IMR-90 (cell line): Measurements from ENCODE around the gene STAC2.

ENCODE experiments used
- CTCF ChIP-seq: conservative IDR thresholded peaks from 2 replicates; pipeline ENCODE4 v1.5.1; 2012; ENCODE audit warnings: mild to moderate bottlenecking, low read depth, low read length, improper control_type of control experiment
- ELK1 ChIP-seq: fragments of 150-350 bp; IDR thresholded peaks from 2 replicates; pipeline ENCODE4 v1.6.1; 2016; ENCODE audit warnings: low read depth, mild to moderate bottlenecking, low read length, moderate library complexity, borderline replicate concordance
- FOS ChIP-seq: fragments of 150-350 bp; IDR thresholded peaks from 2 replicates; pipeline ENCODE4 v1.6.1; 2016; ENCODE audit warnings: low read depth, low read length
- MAFK ChIP-seq: IDR thresholded peaks from 2 replicates; pipeline ENCODE4 v1.6.1; 2012; ENCODE audit warnings: low read depth, low read length, improper control_type of control experiment
- MXI1 ChIP-seq: IDR thresholded peaks from 2 replicates; pipeline ENCODE4 v1.6.1; 2012; ENCODE audit warnings: low read depth, mild to moderate bottlenecking, low read length, moderate library complexity, borderline replicate concordance
- POLR2A ChIP-seq: IDR thresholded peaks from 2 replicates; pipeline ENCODE4 v1.6.1; 2012; ENCODE audit warnings: mild to moderate bottlenecking, low read depth, low read length
- RAD21 ChIP-seq: IDR thresholded peaks from 2 replicates; pipeline ENCODE4 v1.6.1; 2012; ENCODE audit warnings: low read length, improper control_type of control experiment
- SMC3 ChIP-seq: fragments of 150-350 bp; IDR thresholded peaks from 2 replicates; pipeline ENCODE4 v1.6.1; 2016; ENCODE audit warnings: low read depth, mild to moderate bottlenecking, antibody characterized with exemption, low read length, moderate library complexity
- USF2 ChIP-seq: fragments of 150-350 bp; IDR thresholded peaks from 2 replicates; pipeline ENCODE4 v1.6.1; 2017; ENCODE audit warnings: mild to moderate bottlenecking, antibody characterized with exemption, low read length, low read depth

GRCh38 chr17:39200070-39200879, 25.5 kb downstream of the STAC2 start, which contains the start of gene RPL19:
- TF ChIP-seq CTCF: no peak
- peak; percentile 98 for TF ChIP-seq POLR2A
- no peak for TF ChIP-seq SMC3
- peak; percentile 36; the same call in 1 of the 2 replicates for TF ChIP-seq USF2
- TF ChIP-seq RAD21: no peak
- TF ChIP-seq MAFK: no peak
- TF ChIP-seq ELK1: no peak
- no peak for TF ChIP-seq FOS
- peak; percentile 89 for TF ChIP-seq MXI1
